HCT116 (cell line): Measurements from ENCODE around the gene KAZN. TPM values are rescaled to one million over a fixed set of nuclear protein-coding genes. Genes with fewer than 3 reads are reported as not detected.

Source experiments
- ATAC-seq: fragments of 200-7000 bp; cut with Tn5 transposase; 2 replicates; pipeline ENCODE4 v1.9.1; 2020; ENCODE audit warnings: mild to moderate bottlenecking, moderate library complexity
- BruUV-seq: library from RNA; stranded (reverse); fragments of 400-500 nt; replicated peaks from 2 replicates; lab custom pipeline; 2021; lab: Mats Ljungman, UMichigan
- CTCF ChIA-PET: fragments of 300-600 bp; sonication (Branson Sonifier 250); formaldehyde crosslinking; loops from one replicate; lab custom pipeline; 2021; ENCODE audit warnings: antibody characterized with exemption; lab: Charles Lee
- POLR2A ChIA-PET: fragments of 300-600, 350-600 bp; sonication (Branson Sonifier 250); formaldehyde crosslinking; loops from one replicate; lab custom pipeline; 2021; ENCODE audit warnings: antibody characterized with exemption; lab: Charles Lee
- RAD21 ChIA-PET, 2 experiments: fragments of 300-600 bp; sonication (Branson Sonifier 250); formaldehyde crosslinking; loops; one replicate each; lab custom pipeline; 2023; ENCODE audit warnings: low total read pairs in 2 of 2; ENCODE audit not compliant: uncharacterized antibody in 2 of 2, unreplicated experiment in 2 of 2, low non-redundant PET in 1 of 2; lab: Charles Lee
- DNase-seq: peaks from one replicate; pipeline ENCODE4 v3.0.0-alpha.2; 2010; ENCODE audit warnings: low read depth, low spot score
- H2AFZ ChIP-seq: fragments of 200-600 bp; shearing (Covaris generic), sonication (generic); 2 replicates; pipeline ENCODE4 v1.6.1; 2017; ENCODE audit warnings: low read depth, mixed run types, mixed read lengths, antibody characterized with exemption, low read length; ENCODE audit not compliant: poor library complexity, severe bottlenecking
- H3K27ac ChIP-seq: 2 replicates; pipeline ENCODE4 v1.5.1; 2012; ENCODE audit warnings: low read depth, low read length
- H3K27me3 ChIP-seq: fragments of 200-600 bp; sonication (generic); 2 replicates; pipeline ENCODE4 v1.6.1; 2016; ENCODE audit warnings: mixed run types, low read length, mixed read lengths; ENCODE audit not compliant: insufficient read depth
- H3K36me3 ChIP-seq, 2 experiments: fragments of 200-500 bp in 1 of 2; fragments of 200-600 bp in 1 of 2; sonication (Bioruptor generic) in 1 of 2; sonication (generic) in 1 of 2; 2 replicates each; pipeline versions ENCODE4 v1.5.1 to v1.6.1; 2014 to 2016; ENCODE audit warnings: low read length in 2 of 2, inconsistent platforms in 1 of 2, mixed read lengths in 1 of 2, mixed run types in 1 of 2; ENCODE audit not compliant: insufficient read depth in 2 of 2, control insufficient read depth in 1 of 2
- H3K4me1 ChIP-seq, 2 experiments: fragments of 200-600 bp in 1 of 2; sonication (generic) in 1 of 2; 2 replicates each; pipeline versions ENCODE4 v1.5.1 to v1.6.1; 2012 to 2017; ENCODE audit warnings: low read length in 2 of 2, inconsistent platforms in 1 of 2, mild to moderate bottlenecking in 1 of 2, mixed read lengths in 1 of 2, mixed run types in 1 of 2, moderate library complexity in 1 of 2; ENCODE audit not compliant: insufficient read depth in 2 of 2, control insufficient read depth in 1 of 2
- H3K4me2 ChIP-seq: fragments of 200-600 bp; sonication (generic); 2 replicates; pipeline ENCODE4 v1.6.1; 2017; ENCODE audit warnings: mixed run types, low read length, mixed read lengths
- H3K4me3 ChIP-seq, 2 experiments: fragments of 200-600 bp in 1 of 2; sonication (generic) in 1 of 2; replicated peaks in 1 of 2; 2 replicates each; pipeline ENCODE4 v1.5.1; 2011 to 2016; ENCODE audit warnings: low read length in 2 of 2, control low read depth in 1 of 2, low read depth in 1 of 2, mild to moderate bottlenecking in 1 of 2, mixed read lengths in 1 of 2, mixed run types in 1 of 2
- H3K79me2 ChIP-seq: fragments of 200-600 bp; sonication (generic); 2 replicates; pipeline ENCODE4 v1.6.1; 2017; ENCODE audit warnings: mild to moderate bottlenecking, mixed run types, low read length, moderate library complexity, mixed read lengths; ENCODE audit not compliant: insufficient read depth
- H3K9ac ChIP-seq: fragments of 200-600 bp; sonication (generic); 2 replicates; pipeline ENCODE4 v1.6.1; 2016; ENCODE audit warnings: low read length, mixed read lengths
- H3K9me2 ChIP-seq: fragments of 200-600 bp; sonication (generic), shearing (Covaris generic); 2 replicates; pipeline ENCODE4 v1.6.1; 2017; ENCODE audit warnings: mixed run types, mild to moderate bottlenecking, moderate library complexity; ENCODE audit not compliant: insufficient read depth
- H3K9me3 ChIP-seq, 2 experiments: fragments of 200-500 bp in 1 of 2; fragments of 200-600 bp in 1 of 2; sonication (Bioruptor generic) in 1 of 2; sonication (generic) in 1 of 2; 2 replicates each; pipeline ENCODE4 v1.6.1; 2014 to 2017; ENCODE audit warnings: low read length in 2 of 2, mixed read lengths in 2 of 2, inconsistent platforms in 1 of 2, low read depth in 1 of 2, mild to moderate bottlenecking in 1 of 2, mixed run types in 1 of 2, moderate library complexity in 1 of 2; ENCODE audit not compliant: control insufficient read depth in 1 of 2, insufficient read depth in 1 of 2
- H4K20me1 ChIP-seq: fragments of 200-600 bp; sonication (generic), shearing (Covaris generic); 2 replicates; pipeline ENCODE4 v1.6.1; 2017; ENCODE audit warnings: mixed run types, mild to moderate bottlenecking, moderate library complexity; ENCODE audit not compliant: insufficient read depth
- ATF3 ChIP-seq: IDR thresholded peaks from 2 replicates; pipeline ENCODE4 v1.6.1; 2012
- CBX3 ChIP-seq: IDR thresholded peaks from 2 replicates; pipeline ENCODE4 v1.6.1; 2012; ENCODE audit warnings: low read depth
- CEBPB ChIP-seq: IDR thresholded peaks from 2 replicates; pipeline ENCODE4 v1.6.1; 2012; ENCODE audit warnings: low read depth
- EGR1 ChIP-seq: IDR thresholded peaks from 2 replicates; pipeline ENCODE4 v1.6.1; 2012; ENCODE audit warnings: low read depth
- ELF1 ChIP-seq: IDR thresholded peaks from 2 replicates; pipeline ENCODE4 v1.6.1; 2012; ENCODE audit warnings: low read depth, borderline replicate concordance
- EZH2phosphoT487 ChIP-seq: fragments of 200-600 bp; IDR thresholded peaks from 2 replicates; pipeline ENCODE4 v1.6.1; 2018; ENCODE audit warnings: antibody characterized with exemption, borderline replicate concordance
- FOSL1 ChIP-seq: IDR thresholded peaks from 2 replicates; pipeline ENCODE4 v1.6.1; 2012; ENCODE audit warnings: low read depth
- JUND ChIP-seq: IDR thresholded peaks from 2 replicates; pipeline ENCODE4 v1.6.1; 2012
- MAX ChIP-seq: IDR thresholded peaks from 2 replicates; pipeline ENCODE4 v1.6.1; 2012
- POLR2AphosphoS5 ChIP-seq: IDR thresholded peaks from 2 replicates; pipeline ENCODE4 v1.6.1; 2011; ENCODE audit warnings: mild to moderate bottlenecking, low read depth, low read length, moderate library complexity
- RAD21 ChIP-seq: IDR thresholded peaks from 2 replicates; pipeline ENCODE4 v1.6.1; 2012; ENCODE audit warnings: low read depth, mild to moderate bottlenecking
- SIN3A ChIP-seq: IDR thresholded peaks from 2 replicates; pipeline ENCODE4 v1.6.1; 2012; ENCODE audit warnings: low read depth
- SP1 ChIP-seq: IDR thresholded peaks from 2 replicates; pipeline ENCODE4 v1.6.1; 2012; ENCODE audit warnings: low read depth
- SRF ChIP-seq: IDR thresholded peaks from 2 replicates; pipeline ENCODE4 v1.6.1; 2012; ENCODE audit warnings: low read depth
- YY1 ChIP-seq: IDR thresholded peaks from 2 replicates; pipeline ENCODE4 v1.6.1; 2011; ENCODE audit warnings: low read length, low read depth, moderate library complexity, mild to moderate bottlenecking; ENCODE audit not compliant: insufficient replicate concordance; ENCODE audit errors: extremely low read depth
- ZBTB33 ChIP-seq: IDR thresholded peaks from 2 replicates; pipeline ENCODE4 v1.6.1; 2011; ENCODE audit warnings: mild to moderate bottlenecking, low read length, moderate library complexity; ENCODE audit not compliant: insufficient replicate concordance; ENCODE audit errors: extremely low read depth
- ZFX ChIP-seq: fragments of 450-650 bp; IDR thresholded peaks from 2 replicates; pipeline ENCODE4 v1.6.1; 2017
- ZNF274 ChIP-seq: fragments of 200-500 bp; sonication (Bioruptor generic); IDR thresholded peaks from 2 replicates; pipeline ENCODE4 v1.6.1; 2014; ENCODE audit warnings: mild to moderate bottlenecking, low read depth, low read length, inconsistent platforms
- intact Hi-C: fragments of 100-400 bp; cut with micrococcal nuclease; formaldehyde crosslinking; loops from 2 replicates; pipeline ENCODE4 v1.10.0; 2022
- total RNA-seq: library from RNA; stranded (reverse); gene quantifications from one replicate; pipeline ENCODE4 v1.2.1, GENCODE V29; 2021; ENCODE audit not compliant: unreplicated experiment

Gene KAZN
- total RNA-seq, 1 experiment from 2014 or later = 13.4 TPM

- POLR2A ChIA-PET = no interaction called here
- BruUV-seq = no TSS peak
Observed at GRCh38 chr1:15132965-15133364, 534.5 kb downstream of the KAZN start.

GRCh38 chr1:15134285-15134684, 535.8 kb downstream of the KAZN start:
- ATAC-seq (no peak), DNase-seq (no peak)
- Histone ChIP-seq H3K9me3 (no peaks in the 10 kb centered on the region), H3K9me2 (no peaks in the 10 kb centered on the region), H3K9ac (no peak overlapping the region), H3K4me3 (no peak overlapping the region), H3K27ac (no peak overlapping the region), H3K36me3 (no peaks in the 10 kb centered on the region), H2AFZ (no peak overlapping the region), H3K79me2 (no peaks in the 10 kb centered on the region), H3K4me2 (no peak overlapping the region), H3K27me3 (no peaks in the 10 kb centered on the region), H3K4me1 (peaks cover 5% of the 10 kb centered on the region in 2 experiments), H4K20me1 (no peaks in the 10 kb centered on the region)
- ChIA-PET POLR2A (no interaction called here), CTCF (no interaction called here), RAD21 (no interaction called here)
- intact Hi-C loops = no loop called here
- BruUV-seq = no TSS peak
- TF ChIP-seq FOSL1 = no peak
- TF ChIP-seq MAX = no peak
- no peak for TF ChIP-seq EZH2phosphoT487
- TF ChIP-seq CEBPB = no peak
- no peak for TF ChIP-seq RAD21
- TF ChIP-seq CBX3 = no peak
- TF ChIP-seq ZNF274 = no peak
- TF ChIP-seq SP1 = no peak
- TF ChIP-seq EGR1 = no peak
- no peak for TF ChIP-seq ELF1
- TF ChIP-seq ATF3 = no peak
- no peak for TF ChIP-seq SIN3A
- TF ChIP-seq JUND = no peak
- TF ChIP-seq ZBTB33 = no peak
- TF ChIP-seq POLR2AphosphoS5 = no peak
- TF ChIP-seq YY1 = no peak
- no peak for TF ChIP-seq SRF
- no peak for TF ChIP-seq ZFX

More at GRCh38 chr1:15132965-15133364, 534.5 kb downstream of the KAZN start:
- Histone ChIP-seq H3K9me3 (no peaks in the 10 kb centered on the region), H2AFZ (no peak overlapping the region), H3K9ac (no peak overlapping the region), H4K20me1 (no peaks in the 10 kb centered on the region), H3K36me3 (no peaks in the 10 kb centered on the region), H3K4me2 (no peak overlapping the region)
- ATAC-seq (no peak), DNase-seq (no peak)
- RAD21 ChIA-PET = no interaction called here
- TF ChIP-seq SP1 = no peak
- TF ChIP-seq YY1 = no peak
- TF ChIP-seq EZH2phosphoT487 = no peak
- TF ChIP-seq, all 23 proteins: peak for 0
- Histone ChIP-seq H3K27me3 (no peaks in the 10 kb centered on the region), H3K79me2 (no peaks in the 10 kb centered on the region), H3K9me2 (no peaks in the 10 kb centered on the region), H3K4me1 (peaks cover 0 to 6% of the 10 kb centered on the region in 2 experiments; a peak in 1 of 4 replicates), H3K27ac (no peak overlapping the region), H3K4me3 (no peak overlapping the region)
- CTCF ChIA-PET = no interaction called here
- intact Hi-C loops = loop anchor here (1.0 kb wide), 1 partner anchor 139 kb away; no protein-coding TSS in a partner anchor
